Cardiac muscle cell (in vitro differentiated cells and primary cell): ENCODE results near the gene TAMALIN. TPM values are rescaled to one million over a fixed set of nuclear protein-coding genes. Genes with fewer than 3 reads are reported as not detected.

Experiments used
- DNase-seq, 2 donors: peaks; one replicate each; pipeline versions ENCODE4 v3.0.0 to v3.0.0-alpha.2; 2010 to 2017; ENCODE audit warnings: low read depth in 1 of 2, low spot score in 1 of 2
- H3K27ac ChIP-seq: fragments of 200-600 bp; sonication (generic); 2 replicates; pipeline ENCODE4 v1.5.1; 2016
- H3K27me3 ChIP-seq: fragments of 200-600 bp; sonication (generic); 2 replicates; pipeline ENCODE4 v1.6.0; 2016; ENCODE audit warnings: control low read depth
- H3K36me3 ChIP-seq: fragments of 200-600 bp; sonication (generic); 2 replicates; pipeline ENCODE4 v1.5.1; 2016; ENCODE audit warnings: control low read depth
- H3K4me1 ChIP-seq: fragments of 200-600 bp; sonication (generic); 2 replicates; pipeline ENCODE4 v1.8.1; 2017; ENCODE audit warnings: low read depth, mild to moderate bottlenecking, mixed run types
- H3K4me3 ChIP-seq: fragments of 200-600 bp; sonication (generic); 2 replicates; pipeline ENCODE4 v1.5.1; 2016; ENCODE audit warnings: mild to moderate bottlenecking
- H3K9me3 ChIP-seq: fragments of 200-600 bp; sonication (generic); 2 replicates; pipeline ENCODE4 v1.5.1; 2017; ENCODE audit warnings: low read depth, mild to moderate bottlenecking, control low read depth
- polyA plus RNA-seq: library from polyadenylated mRNA; unstranded; fragments of >200 nt; fragmentation: Nextera tagmentation; extraction: Ambion mirVana; gene quantifications from 2 replicates; pipeline ENCODE4 v1.2.1, GENCODE V29; 2016
- total RNA-seq: library from RNA; depleted of rRNA; stranded (reverse); fragments of >200 nt; gene quantifications from 2 replicates; pipeline ENCODE4 v1.2.3, GENCODE V29; 2016
- TF ChIP-seq, protein P1 (sequence below): IDR thresholded peaks from 2 replicates; pipeline ENCODE4 v1.5.1; 2012; ENCODE audit warnings: low read depth, mild to moderate bottlenecking, low read length

The TAMALIN gene
- total and polyA plus RNA-seq, 2 experiments from 2014 or later = 8.2 to 12.5 TPM

- Histone ChIP-seq H3K4me1 (peaks cover 10% of the 10 kb centered on the region), H3K27ac (no peak overlapping the region), H3K36me3 (no peaks in the 10 kb centered on the region), H3K9me3 (no peaks in the 10 kb centered on the region), H3K27me3 (peaks cover 11% of the 10 kb centered on the region), H3K4me3 (no peak overlapping the region)
- no peak for DNase-seq
- TF ChIP-seq, protein P1, sequence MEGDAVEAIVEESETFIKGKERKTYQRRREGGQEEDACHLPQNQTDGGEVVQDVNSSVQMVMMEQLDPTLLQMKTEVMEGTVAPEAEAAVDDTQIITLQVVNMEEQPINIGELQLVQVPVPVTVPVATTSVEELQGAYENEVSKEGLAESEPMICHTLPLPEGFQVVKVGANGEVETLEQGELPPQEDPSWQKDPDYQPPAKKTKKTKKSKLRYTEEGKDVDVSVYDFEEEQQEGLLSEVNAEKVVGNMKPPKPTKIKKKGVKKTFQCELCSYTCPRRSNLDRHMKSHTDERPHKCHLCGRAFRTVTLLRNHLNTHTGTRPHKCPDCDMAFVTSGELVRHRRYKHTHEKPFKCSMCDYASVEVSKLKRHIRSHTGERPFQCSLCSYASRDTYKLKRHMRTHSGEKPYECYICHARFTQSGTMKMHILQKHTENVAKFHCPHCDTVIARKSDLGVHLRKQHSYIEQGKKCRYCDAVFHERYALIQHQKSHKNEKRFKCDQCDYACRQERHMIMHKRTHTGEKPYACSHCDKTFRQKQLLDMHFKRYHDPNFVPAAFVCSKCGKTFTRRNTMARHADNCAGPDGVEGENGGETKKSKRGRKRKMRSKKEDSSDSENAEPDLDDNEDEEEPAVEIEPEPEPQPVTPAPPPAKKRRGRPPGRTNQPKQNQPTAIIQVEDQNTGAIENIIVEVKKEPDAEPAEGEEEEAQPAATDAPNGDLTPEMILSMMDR = no peak
Observed at GRCh38 chr12:52005218-52005902, 1.4 kb upstream of the TAMALIN start.

GRCh38 chr12:52005903-52006703 lies 643 bp upstream of the TAMALIN start:
- peak; percentile 21 to 37 for DNase-seq
- Histone ChIP-seq H3K4me1 (peaks cover 17% of the 10 kb centered on the region), H3K9me3 (no peaks in the 10 kb centered on the region), H3K36me3 (no peaks in the 10 kb centered on the region), H3K27ac (no peak overlapping the region), H3K4me3 (peak overlapping the region; percentile 57), H3K27me3 (peaks cover 11% of the 10 kb centered on the region)
- TF ChIP-seq, protein P1 = no peak

- TF ChIP-seq, protein P1 = no peak
- H3K27me3 ChIP-seq = peaks cover 11% of the 10 kb centered on the region
- DNase-seq = peak in 1 of 2 donors; percentile 48
Observed at GRCh38 chr12:52007158-52007921, 594 bp downstream of the TAMALIN start.

DNA sequence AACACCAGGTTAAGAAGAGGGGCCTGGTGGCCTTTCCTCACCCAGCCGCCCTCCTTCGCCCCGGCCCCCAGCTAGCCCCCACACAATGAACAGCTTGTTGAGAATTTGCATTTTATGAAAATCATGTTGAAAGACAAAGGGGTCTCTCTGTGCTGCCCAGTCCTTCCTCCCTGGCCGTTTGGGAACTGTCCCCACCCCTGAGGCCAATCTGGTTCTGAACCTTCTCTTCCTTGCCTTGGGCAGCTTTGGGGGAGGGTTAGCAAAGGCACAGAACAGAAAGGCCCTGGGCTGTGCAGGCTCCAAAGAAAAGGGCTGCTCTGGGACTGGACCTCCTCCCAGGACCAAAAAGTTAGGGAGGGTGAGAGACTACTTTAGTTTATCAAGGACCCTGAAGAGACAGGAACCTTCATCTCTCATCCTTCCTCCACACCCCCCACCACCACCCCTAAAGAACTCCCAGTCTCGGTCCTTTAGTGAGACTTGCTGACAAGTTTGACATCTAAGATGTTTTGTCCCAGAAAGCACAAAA lies 1.3 kb downstream of the TAMALIN start:
- Histone ChIP-seq H3K27ac (no peak overlapping the region), H3K36me3 (no peaks in the 10 kb centered on the region), H3K4me1 (peaks cover 17% of the 10 kb centered on the region), H3K27me3 (peaks cover 11% of the 10 kb centered on the region), H3K9me3 (no peaks in the 10 kb centered on the region), H3K4me3 (no peak overlapping the region)
- TF ChIP-seq, protein P1 = no peak
- no peak for DNase-seq

More at GRCh38 chr12:52007158-52007921, 594 bp downstream of the TAMALIN start:
- Histone ChIP-seq H3K4me1 (peaks cover 17% of the 10 kb centered on the region), H3K9me3 (no peaks in the 10 kb centered on the region), H3K4me3 (peak overlapping the region; percentile 57), H3K36me3 (no peaks in the 10 kb centered on the region), H3K27ac (no peak overlapping the region)

DNA sequence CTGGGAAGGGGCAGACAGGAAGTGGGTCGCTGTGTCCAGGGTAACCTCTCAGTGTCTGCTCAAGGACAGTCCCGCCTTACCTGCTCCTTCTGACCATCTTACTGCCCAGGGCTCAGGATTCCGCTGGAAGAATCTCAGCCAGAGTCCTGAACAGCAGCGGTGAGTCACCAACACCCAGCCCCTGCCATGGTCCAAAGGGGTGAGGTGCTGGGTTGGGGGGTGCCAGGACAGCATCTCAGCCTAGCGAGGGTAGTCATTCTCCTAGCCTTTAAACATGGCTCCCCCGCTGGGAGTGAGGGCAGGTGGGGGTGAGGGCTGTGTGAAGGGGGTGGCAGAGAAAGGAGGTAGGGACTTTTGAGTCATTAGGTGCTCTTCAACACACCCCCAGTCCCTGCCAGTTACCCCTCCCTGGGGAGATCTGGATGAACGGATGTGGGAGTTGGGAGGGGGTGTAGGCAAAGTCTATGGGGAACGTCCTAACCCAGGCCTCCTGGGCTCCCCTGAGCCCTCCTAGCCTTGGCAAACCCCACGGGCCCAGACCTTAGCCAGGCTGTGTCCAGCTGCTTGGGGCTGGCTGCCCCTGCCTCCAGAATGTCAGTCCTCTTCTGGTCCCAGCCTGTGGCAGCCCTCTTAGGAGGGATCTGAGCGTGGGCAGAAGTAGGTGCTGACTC lies 2.5 kb downstream of the TAMALIN start:
- Histone ChIP-seq H3K4me3 (no peak overlapping the region), H3K27me3 (peaks cover 15% of the 10 kb centered on the region), H3K27ac (peak overlapping the region; percentile 76), H3K4me1 (peaks cover 17% of the 10 kb centered on the region), H3K36me3 (no peaks in the 10 kb centered on the region), H3K9me3 (no peaks in the 10 kb centered on the region)
- peak in 1 of 2 donors; percentile 22 for DNase-seq
- TF ChIP-seq, protein P1 = no peak
